H1 (cell line): Measurements from ENCODE around the gene PTPA. TPM values are rescaled to one million over a fixed set of nuclear protein-coding genes. Genes with fewer than 3 reads are reported as not detected.

ENCODE experiments used
- PHF8 ChIP-seq: fragments of 200-600 bp; sonication (generic); conservative IDR thresholded peaks from 2 replicates; pipeline ENCODE4 v1.7.1; 2012; ENCODE audit warnings: low read depth, mild to moderate bottlenecking, inconsistent platforms, low read length, moderate library complexity
- polyA plus RNA-seq, 7 experiments: library from polyadenylated mRNA; depleted of rRNA in 3 of 7; stranded (reverse) in 5 of 7; unstranded in 2 of 7; fragments of >200 nt in 5 of 7; fragments of 200-250 nt in 2 of 7; gene quantifications; 1 replicate in 5 of 7; 2 replicates in 1 of 7; 4 replicates in 1 of 7; pipeline versions ENCODE4 v1.2.1 to v1.2.3, GENCODE V29; 2011 to 2013; ENCODE audit warnings: missing spikeins in 2 of 7, mixed read lengths in 2 of 7
- total RNA-seq: library from RNA; stranded (reverse); fragmentation: NEBNext Ultra II Directional; extraction: Animal tissue kit (Norgen Biotek cat#: 25700); gene quantifications from 2 replicates; pipeline ENCODE4 v1.2.1, GENCODE V29; 2021
- TF ChIP-seq, protein P1 (sequence below): fragments of 300-600 bp; sonication (generic); IDR thresholded peaks from 2 replicates; pipeline ENCODE4 v1.7.1; 2012; ENCODE audit warnings: low read length, moderate library complexity, mild to moderate bottlenecking, inconsistent platforms; ENCODE audit not compliant: insufficient replicate concordance

PTPA gene
- total and polyA plus RNA-seq, 2 of the 8 experiments (the other 6 are each of a cell fraction or from before 2014, with no cell fraction given): 114 to 145 TPM

DNA sequence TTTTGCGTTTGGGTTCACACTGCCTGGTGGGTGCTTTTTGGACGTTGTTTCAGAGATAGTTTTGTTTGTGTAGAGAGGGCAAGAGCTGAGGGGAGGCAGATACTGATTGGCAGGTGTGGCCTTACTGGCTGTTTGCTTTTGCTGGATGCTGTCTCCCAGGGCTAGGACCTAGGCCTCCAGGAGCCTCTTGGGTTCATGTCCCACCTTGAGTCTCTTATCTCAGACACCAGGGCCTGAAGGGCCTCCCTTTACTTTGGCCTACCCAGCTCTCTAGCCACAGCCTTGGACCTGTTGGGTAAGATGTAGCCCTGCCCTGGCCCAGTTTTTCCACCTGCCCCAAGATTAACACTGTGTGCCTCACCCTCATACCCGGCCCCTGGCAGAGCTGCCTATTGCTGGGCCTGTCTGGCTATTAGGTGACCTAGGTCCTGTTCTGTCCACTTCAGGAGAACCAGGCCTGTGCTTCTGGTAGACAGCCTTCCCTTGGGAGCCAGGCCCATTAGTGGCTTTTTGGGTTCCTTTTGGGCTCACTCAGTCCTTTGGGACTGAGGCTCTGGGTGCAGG, 13.4 kb downstream of the PTPA start (continued):
- TF ChIP-seq, protein P1, sequence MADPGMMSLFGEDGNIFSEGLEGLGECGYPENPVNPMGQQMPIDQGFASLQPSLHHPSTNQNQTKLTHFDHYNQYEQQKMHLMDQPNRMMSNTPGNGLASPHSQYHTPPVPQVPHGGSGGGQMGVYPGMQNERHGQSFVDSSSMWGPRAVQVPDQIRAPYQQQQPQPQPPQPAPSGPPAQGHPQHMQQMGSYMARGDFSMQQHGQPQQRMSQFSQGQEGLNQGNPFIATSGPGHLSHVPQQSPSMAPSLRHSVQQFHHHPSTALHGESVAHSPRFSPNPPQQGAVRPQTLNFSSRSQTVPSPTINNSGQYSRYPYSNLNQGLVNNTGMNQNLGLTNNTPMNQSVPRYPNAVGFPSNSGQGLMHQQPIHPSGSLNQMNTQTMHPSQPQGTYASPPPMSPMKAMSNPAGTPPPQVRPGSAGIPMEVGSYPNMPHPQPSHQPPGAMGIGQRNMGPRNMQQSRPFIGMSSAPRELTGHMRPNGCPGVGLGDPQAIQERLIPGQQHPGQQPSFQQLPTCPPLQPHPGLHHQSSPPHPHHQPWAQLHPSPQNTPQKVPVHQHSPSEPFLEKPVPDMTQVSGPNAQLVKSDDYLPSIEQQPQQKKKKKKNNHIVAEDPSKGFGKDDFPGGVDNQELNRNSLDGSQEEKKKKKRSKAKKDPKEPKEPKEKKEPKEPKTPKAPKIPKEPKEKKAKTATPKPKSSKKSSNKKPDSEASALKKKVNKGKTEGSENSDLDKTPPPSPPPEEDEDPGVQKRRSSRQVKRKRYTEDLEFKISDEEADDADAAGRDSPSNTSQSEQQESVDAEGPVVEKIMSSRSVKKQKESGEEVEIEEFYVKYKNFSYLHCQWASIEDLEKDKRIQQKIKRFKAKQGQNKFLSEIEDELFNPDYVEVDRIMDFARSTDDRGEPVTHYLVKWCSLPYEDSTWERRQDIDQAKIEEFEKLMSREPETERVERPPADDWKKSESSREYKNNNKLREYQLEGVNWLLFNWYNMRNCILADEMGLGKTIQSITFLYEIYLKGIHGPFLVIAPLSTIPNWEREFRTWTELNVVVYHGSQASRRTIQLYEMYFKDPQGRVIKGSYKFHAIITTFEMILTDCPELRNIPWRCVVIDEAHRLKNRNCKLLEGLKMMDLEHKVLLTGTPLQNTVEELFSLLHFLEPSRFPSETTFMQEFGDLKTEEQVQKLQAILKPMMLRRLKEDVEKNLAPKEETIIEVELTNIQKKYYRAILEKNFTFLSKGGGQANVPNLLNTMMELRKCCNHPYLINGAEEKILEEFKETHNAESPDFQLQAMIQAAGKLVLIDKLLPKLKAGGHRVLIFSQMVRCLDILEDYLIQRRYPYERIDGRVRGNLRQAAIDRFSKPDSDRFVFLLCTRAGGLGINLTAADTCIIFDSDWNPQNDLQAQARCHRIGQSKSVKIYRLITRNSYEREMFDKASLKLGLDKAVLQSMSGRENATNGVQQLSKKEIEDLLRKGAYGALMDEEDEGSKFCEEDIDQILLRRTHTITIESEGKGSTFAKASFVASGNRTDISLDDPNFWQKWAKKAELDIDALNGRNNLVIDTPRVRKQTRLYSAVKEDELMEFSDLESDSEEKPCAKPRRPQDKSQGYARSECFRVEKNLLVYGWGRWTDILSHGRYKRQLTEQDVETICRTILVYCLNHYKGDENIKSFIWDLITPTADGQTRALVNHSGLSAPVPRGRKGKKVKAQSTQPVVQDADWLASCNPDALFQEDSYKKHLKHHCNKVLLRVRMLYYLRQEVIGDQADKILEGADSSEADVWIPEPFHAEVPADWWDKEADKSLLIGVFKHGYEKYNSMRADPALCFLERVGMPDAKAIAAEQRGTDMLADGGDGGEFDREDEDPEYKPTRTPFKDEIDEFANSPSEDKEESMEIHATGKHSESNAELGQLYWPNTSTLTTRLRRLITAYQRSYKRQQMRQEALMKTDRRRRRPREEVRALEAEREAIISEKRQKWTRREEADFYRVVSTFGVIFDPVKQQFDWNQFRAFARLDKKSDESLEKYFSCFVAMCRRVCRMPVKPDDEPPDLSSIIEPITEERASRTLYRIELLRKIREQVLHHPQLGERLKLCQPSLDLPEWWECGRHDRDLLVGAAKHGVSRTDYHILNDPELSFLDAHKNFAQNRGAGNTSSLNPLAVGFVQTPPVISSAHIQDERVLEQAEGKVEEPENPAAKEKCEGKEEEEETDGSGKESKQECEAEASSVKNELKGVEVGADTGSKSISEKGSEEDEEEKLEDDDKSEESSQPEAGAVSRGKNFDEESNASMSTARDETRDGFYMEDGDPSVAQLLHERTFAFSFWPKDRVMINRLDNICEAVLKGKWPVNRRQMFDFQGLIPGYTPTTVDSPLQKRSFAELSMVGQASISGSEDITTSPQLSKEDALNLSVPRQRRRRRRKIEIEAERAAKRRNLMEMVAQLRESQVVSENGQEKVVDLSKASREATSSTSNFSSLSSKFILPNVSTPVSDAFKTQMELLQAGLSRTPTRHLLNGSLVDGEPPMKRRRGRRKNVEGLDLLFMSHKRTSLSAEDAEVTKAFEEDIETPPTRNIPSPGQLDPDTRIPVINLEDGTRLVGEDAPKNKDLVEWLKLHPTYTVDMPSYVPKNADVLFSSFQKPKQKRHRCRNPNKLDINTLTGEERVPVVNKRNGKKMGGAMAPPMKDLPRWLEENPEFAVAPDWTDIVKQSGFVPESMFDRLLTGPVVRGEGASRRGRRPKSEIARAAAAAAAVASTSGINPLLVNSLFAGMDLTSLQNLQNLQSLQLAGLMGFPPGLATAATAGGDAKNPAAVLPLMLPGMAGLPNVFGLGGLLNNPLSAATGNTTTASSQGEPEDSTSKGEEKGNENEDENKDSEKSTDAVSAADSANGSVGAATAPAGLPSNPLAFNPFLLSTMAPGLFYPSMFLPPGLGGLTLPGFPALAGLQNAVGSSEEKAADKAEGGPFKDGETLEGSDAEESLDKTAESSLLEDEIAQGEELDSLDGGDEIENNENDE: no peak
- no peak for TF ChIP-seq PHF8
